MM.1S (cell line): ENCODE data around the gene PCDHGA7.

Source experiments
- DNase-seq: peaks from one replicate; pipeline ENCODE4 v3.0.0-alpha.2; 2015
- H2AFZ ChIP-seq: fragments of 300-600 bp; sonication (generic); 2 replicates; pipeline ENCODE4 v1.6.0; 2016; ENCODE audit warnings: antibody characterized with exemption, low read length
- H3F3A ChIP-seq: fragments of 300-600 bp; sonication (generic); 2 replicates; pipeline ENCODE4 v1.6.1; 2016; ENCODE audit warnings: mild to moderate bottlenecking, antibody characterized with exemption, low read length, moderate library complexity, mixed read lengths; ENCODE audit not compliant: insufficient read depth
- H3K27ac ChIP-seq: fragments of 300-600 bp; sonication (generic); 2 replicates; pipeline ENCODE4 v1.5.1; 2016; ENCODE audit warnings: mild to moderate bottlenecking, low read length
- H3K27me3 ChIP-seq: fragments of 300-600 bp; sonication (generic); replicated peaks from 2 replicates; pipeline ENCODE4 v1.6.0; 2016; ENCODE audit warnings: low read length; ENCODE audit not compliant: insufficient read depth
- H3K36me3 ChIP-seq: fragments of 300-600 bp; sonication (generic); replicated peaks from 2 replicates; pipeline ENCODE4 v1.6.1; 2016; ENCODE audit warnings: mild to moderate bottlenecking, low read length, mixed read lengths; ENCODE audit not compliant: insufficient read depth
- H3K4me1 ChIP-seq: fragments of 300-600 bp; sonication (generic); 2 replicates; pipeline ENCODE4 v1.6.1; 2016; ENCODE audit warnings: low read length, mixed read lengths
- H3K4me2 ChIP-seq: fragments of 300-600 bp; sonication (generic); 2 replicates; pipeline ENCODE4 v1.6.0; 2016; ENCODE audit warnings: low read depth, low read length
- H3K4me3 ChIP-seq: fragments of 300-600 bp; sonication (generic); 2 replicates; pipeline ENCODE4 v1.5.1; 2016; ENCODE audit warnings: low read length, mixed read lengths
- H3K79me2 ChIP-seq: fragments of 300-600 bp; sonication (generic); 2 replicates; pipeline ENCODE4 v1.6.1; 2016; ENCODE audit warnings: mixed run types, low read length, mixed read lengths
- H3K9ac ChIP-seq: fragments of 300-600 bp; sonication (generic); 2 replicates; pipeline ENCODE4 v1.6.1; 2016; ENCODE audit warnings: low read length, mixed read lengths
- H3K9me2 ChIP-seq: fragments of 300-600 bp; sonication (generic); replicated peaks from 2 replicates; pipeline ENCODE4 v1.6.1; 2016; ENCODE audit warnings: mild to moderate bottlenecking, low read length, mixed read lengths; ENCODE audit not compliant: insufficient read depth
- H3K9me3 ChIP-seq: fragments of 300-600 bp; sonication (generic); replicated peaks from 2 replicates; pipeline ENCODE4 v1.6.1; 2016; ENCODE audit warnings: mild to moderate bottlenecking, low read length, mixed read lengths; ENCODE audit not compliant: insufficient read depth
- H4K20me1 ChIP-seq: fragments of 300-600 bp; sonication (generic); 2 replicates; pipeline ENCODE4 v1.6.1; 2016; ENCODE audit warnings: mild to moderate bottlenecking, low read length, moderate library complexity, mixed read lengths; ENCODE audit not compliant: insufficient read depth
- EZH2 ChIP-seq: fragments of 300-600 bp; sonication (generic); optimal IDR thresholded peaks from 2 replicates; pipeline ENCODE3; 2017; ENCODE audit warnings: low read depth, mild to moderate bottlenecking, antibody characterized with exemption, low read length, mixed read lengths
- EZH2phosphoT487 ChIP-seq: fragments of 300-600 bp; sonication (generic); IDR thresholded peaks from 2 replicates; pipeline ENCODE4 v1.6.1; 2018; ENCODE audit warnings: antibody characterized with exemption, low read length
- TF ChIP-seq, protein P1 (sequence below): fragments of 300-600 bp; sonication (generic); IDR thresholded peaks from 2 replicates; pipeline ENCODE4 v1.5.1; 2016; ENCODE audit warnings: antibody characterized with exemption, low read length, mixed read lengths

PCDHGA7 gene

DNA sequence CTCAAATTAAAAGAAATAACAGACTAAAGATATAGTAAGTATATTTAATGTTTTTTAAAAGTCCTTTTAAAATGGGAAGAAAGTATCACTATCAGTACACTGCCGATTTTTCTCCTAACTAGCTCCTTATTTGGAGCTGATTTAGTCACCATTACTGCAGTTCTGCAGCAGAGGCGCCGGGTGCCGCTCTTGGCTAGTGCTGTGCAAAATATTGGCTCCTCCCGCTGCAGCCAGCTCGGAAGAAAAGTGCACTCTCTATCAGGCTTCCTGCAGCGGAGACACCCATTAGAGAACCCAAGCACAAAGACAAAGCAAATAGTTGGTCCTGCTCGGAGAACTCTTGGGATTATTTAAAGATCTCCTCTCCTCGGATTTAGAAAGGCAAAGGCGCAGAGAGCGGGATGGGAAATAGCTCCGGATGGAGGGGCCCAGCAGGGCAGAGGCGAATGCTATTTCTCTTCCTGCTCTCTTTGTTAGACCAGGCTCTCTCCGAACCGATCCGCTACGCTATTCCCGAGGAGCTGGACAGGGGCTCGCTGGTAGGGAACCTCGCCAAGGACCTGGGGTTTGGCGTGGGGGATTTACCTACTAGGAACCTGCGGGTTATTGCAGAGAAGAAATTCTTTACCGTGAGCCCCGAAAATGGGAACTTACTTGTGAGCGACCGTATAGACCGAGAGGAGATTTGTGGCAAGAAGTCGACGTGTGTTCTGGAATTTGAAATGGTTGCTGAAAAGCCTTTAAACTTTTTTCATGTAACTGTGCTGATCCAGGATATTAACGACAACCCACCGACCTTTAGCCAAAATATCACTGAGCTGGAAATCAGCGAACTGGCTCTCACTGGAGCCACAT, 12.3 kb upstream of the PCDHGA7 start, which contains the start of gene PCDHGB3:
TSS of gene PCDHGB3 (plus strand) at position 249 of the 855 bp plus-strand sequence. CDS start at position 402, 153 bp downstream.
- Histone ChIP-seq H4K20me1 (no peaks in the 10 kb centered on the region), H3K9me2 (no peaks in the 10 kb centered on the region), H3K27ac (no peak within 1 kb of the TSS), H3K9ac (peak within 1 kb of the TSS; percentile 30; the same call in 1 of the 2 replicates), H3K9me3 (no peaks in the 10 kb centered on the region), H3K27me3 (no peaks in the 10 kb centered on the region; the same call in 1 of the 2 replicates), H2AFZ (peak within 1 kb of the TSS; percentile 98), H3K36me3 (no peaks in the 10 kb centered on the region), H3K4me1 (no peaks in the 10 kb centered on the region), H3K79me2 (no peaks in the 10 kb centered on the region), H3K4me3 (peak within 1 kb of the TSS; percentile 68), H3F3A (no peaks in the 10 kb centered on the region), H3K4me2 (peak within 1 kb of the TSS; percentile 92)
- DNase-seq: peak; percentile 82
- TF ChIP-seq, protein P1, sequence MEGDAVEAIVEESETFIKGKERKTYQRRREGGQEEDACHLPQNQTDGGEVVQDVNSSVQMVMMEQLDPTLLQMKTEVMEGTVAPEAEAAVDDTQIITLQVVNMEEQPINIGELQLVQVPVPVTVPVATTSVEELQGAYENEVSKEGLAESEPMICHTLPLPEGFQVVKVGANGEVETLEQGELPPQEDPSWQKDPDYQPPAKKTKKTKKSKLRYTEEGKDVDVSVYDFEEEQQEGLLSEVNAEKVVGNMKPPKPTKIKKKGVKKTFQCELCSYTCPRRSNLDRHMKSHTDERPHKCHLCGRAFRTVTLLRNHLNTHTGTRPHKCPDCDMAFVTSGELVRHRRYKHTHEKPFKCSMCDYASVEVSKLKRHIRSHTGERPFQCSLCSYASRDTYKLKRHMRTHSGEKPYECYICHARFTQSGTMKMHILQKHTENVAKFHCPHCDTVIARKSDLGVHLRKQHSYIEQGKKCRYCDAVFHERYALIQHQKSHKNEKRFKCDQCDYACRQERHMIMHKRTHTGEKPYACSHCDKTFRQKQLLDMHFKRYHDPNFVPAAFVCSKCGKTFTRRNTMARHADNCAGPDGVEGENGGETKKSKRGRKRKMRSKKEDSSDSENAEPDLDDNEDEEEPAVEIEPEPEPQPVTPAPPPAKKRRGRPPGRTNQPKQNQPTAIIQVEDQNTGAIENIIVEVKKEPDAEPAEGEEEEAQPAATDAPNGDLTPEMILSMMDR: peak; percentile 73
- TF ChIP-seq EZH2: no peak
- no peak for TF ChIP-seq EZH2phosphoT487

DNA sequence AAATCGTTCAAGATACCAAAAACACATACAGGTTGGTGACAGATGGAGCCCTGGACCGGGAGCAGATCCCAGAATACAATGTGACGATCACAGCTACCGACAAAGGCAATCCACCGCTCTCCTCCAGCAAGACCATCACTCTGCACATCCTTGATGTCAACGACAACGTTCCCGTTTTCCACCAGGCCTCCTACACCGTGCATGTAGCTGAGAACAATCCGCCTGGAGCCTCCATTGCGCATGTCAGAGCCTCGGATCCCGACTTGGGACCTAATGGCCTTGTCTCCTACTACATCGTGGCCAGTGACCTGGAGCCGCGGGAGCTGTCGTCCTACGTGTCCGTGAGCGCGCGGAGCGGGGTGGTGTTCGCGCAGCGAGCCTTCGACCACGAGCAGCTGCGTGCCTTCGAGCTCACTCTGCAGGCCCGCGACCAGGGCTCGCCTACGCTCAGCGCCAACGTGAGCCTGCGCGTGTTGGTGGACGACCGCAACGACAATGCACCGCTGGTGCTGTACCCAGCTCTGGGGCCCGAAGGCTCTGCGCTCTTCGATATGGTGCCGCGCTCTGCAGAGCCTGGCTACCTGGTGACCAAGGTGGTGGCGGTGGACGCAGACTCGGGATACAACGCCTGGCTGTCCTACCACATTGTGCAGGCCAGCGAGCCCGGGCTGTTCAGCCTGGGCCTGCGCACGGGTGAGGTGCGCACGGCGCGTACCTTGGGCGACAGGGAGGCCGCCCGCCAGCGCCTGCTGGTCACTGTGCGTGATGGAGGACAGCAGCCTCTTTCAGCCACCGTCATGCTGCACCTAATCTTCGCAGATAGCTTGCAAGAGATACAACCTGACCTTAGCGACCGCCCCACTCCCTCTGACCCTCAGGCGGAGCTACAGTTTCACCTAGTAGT, 10.7 kb upstream of the PCDHGA7 start:
- Histone ChIP-seq H3K27ac (no peak overlapping the region), H3K9me2 (no peaks in the 10 kb centered on the region), H3K4me1 (no peaks in the 10 kb centered on the region), H3K9me3 (no peaks in the 10 kb centered on the region), H3K9ac (no peak overlapping the region), H2AFZ (no peak overlapping the region), H3F3A (no peaks in the 10 kb centered on the region), H3K36me3 (no peaks in the 10 kb centered on the region), H3K79me2 (no peaks in the 10 kb centered on the region), H3K4me2 (no peak overlapping the region), H4K20me1 (no peaks in the 10 kb centered on the region), H3K27me3 (no peaks in the 10 kb centered on the region), H3K4me3 (no peak overlapping the region)
- no peak for DNase-seq
- TF ChIP-seq, protein P1: no peak
- no peak for TF ChIP-seq EZH2
- TF ChIP-seq EZH2phosphoT487: no peak

DNA sequence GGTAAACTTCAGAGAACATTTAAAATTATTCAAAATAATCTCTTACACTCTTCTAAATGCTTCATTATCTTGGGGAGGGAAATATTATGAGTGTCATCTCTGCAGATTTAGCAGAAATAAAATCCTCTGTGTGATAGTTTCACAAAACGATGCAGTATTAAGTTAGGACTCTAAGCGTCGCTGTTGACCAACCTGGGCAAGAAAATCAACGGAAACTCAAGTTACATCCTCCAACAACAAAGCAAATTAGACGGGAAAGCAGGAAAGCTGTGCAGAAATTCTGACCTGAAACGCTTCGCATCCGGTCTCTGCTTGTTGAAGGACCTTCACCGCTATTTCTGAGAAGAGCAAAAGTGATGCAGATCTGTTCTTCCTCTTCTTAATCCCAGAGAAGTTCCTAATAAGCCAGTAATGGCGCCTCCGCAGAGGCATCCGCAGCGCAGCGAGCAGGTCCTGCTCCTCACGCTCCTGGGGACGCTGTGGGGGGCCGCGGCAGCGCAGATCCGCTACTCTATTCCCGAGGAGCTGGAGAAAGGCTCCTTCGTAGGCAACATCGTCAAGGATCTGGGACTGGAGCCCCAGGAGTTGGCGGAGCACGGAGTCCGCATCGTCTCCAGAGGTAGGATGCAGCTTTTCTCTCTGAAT, 8.7 kb upstream of the PCDHGA7 start, which contains the start of gene PCDHGA6:
TSS of gene PCDHGA6 (plus strand) at position 219 of the 645 bp plus-strand sequence. CDS start at position 412, 193 bp downstream.
- H3K36me3 ChIP-seq: no peaks in the 10 kb centered on the region
- H4K20me1 ChIP-seq: no peaks in the 10 kb centered on the region
- H3K4me2 ChIP-seq: no peak within 1 kb of the TSS
- H3K4me1 ChIP-seq: no peaks in the 10 kb centered on the region
- DNase-seq: peak; percentile 51
- H3K27me3 ChIP-seq: 0 out of 2 replicates have a peak, but pooled peaks cover 3% of the 10 kb centered on the region
- no peaks in the 10 kb centered on the region for H3K79me2 ChIP-seq
- no peaks in the 10 kb centered on the region for H3K9me2 ChIP-seq
- no peaks in the 10 kb centered on the region for H3K9me3 ChIP-seq
- H3F3A ChIP-seq: no peaks in the 10 kb centered on the region
- H3K9ac ChIP-seq: no peak within 1 kb of the TSS
- H3K27ac ChIP-seq: no peak within 1 kb of the TSS
- no peak within 1 kb of the TSS for H3K4me3 ChIP-seq
- H2AFZ ChIP-seq: 0 out of 2 replicates have a peak within 1 kb of the TSS, but pooled peaks have one; percentile 14
- TF ChIP-seq, protein P1: peak; percentile 68
- no peak for TF ChIP-seq EZH2phosphoT487
- TF ChIP-seq EZH2: no peak
